Neural cell (in vitro differentiated cells): ENCODE data around the gene ZP4. TPM values are rescaled to one million over a fixed set of nuclear protein-coding genes. Genes with fewer than 3 reads are reported as not detected.

ENCODE experiments used
- H2AFZ ChIP-seq: fragments of 200-600, 300-800 bp; sonication (generic), shearing (Covaris generic); 2 replicates; pipeline ENCODE4 v1.6.0; 2014; ENCODE audit warnings: low read depth, mild to moderate bottlenecking, antibody characterized with exemption, low read length, moderate library complexity
- H3F3A ChIP-seq: fragments of 200-600 bp; shearing (Covaris generic); 2 replicates; pipeline ENCODE4 v1.6.1; 2016; ENCODE audit warnings: mild to moderate bottlenecking, moderate library complexity, mixed read lengths, antibody characterized with exemption, low read length; ENCODE audit not compliant: insufficient read depth, poor library complexity, severe bottlenecking
- H3K27ac ChIP-seq: fragments of 200-600, 300-800 bp; sonication (generic), shearing (Covaris generic); 2 replicates; pipeline ENCODE4 v1.5.1; 2014; ENCODE audit warnings: mild to moderate bottlenecking, low read length, moderate library complexity
- H3K27me3 ChIP-seq: fragments of 300-800, 200-600 bp; sonication (generic), shearing (Covaris generic); 2 replicates; pipeline ENCODE4 v1.6.0; 2014; ENCODE audit warnings: mild to moderate bottlenecking, low read depth, low read length, moderate library complexity; ENCODE audit not compliant: insufficient read depth
- H3K36me3 ChIP-seq: fragments of 300-800, 200-600 bp; sonication (generic), shearing (Covaris generic); 2 replicates; pipeline ENCODE4 v1.5.1; 2014; ENCODE audit warnings: mild to moderate bottlenecking, antibody characterized with exemption, low read length, moderate library complexity; ENCODE audit not compliant: insufficient read depth
- H3K4me2 ChIP-seq: fragments of 300-800, 200-600 bp; sonication (generic), shearing (Covaris generic); 2 replicates; pipeline ENCODE4 v1.6.0; 2014; ENCODE audit warnings: mild to moderate bottlenecking, low read length
- H3K4me3 ChIP-seq: fragments of 300-800, 200-600 bp; sonication (generic), shearing (Covaris generic); 2 replicates; pipeline ENCODE4 v1.5.1; 2014; ENCODE audit warnings: mild to moderate bottlenecking, low read length, moderate library complexity
- H3K79me2 ChIP-seq: fragments of 200-600 bp; shearing (Covaris generic); replicated peaks from 2 replicates; pipeline ENCODE4 v1.6.0; 2014; ENCODE audit warnings: mild to moderate bottlenecking, low read length, moderate library complexity; ENCODE audit not compliant: insufficient read depth
- H3K9ac ChIP-seq: fragments of 300-800, 200-600 bp; sonication (generic), shearing (Covaris generic); 2 replicates; pipeline ENCODE4 v1.6.1; 2016; ENCODE audit warnings: mild to moderate bottlenecking, low read length, mixed read lengths
- H3K9me2 ChIP-seq: fragments of 200-600 bp; shearing (Covaris generic); 2 replicates; pipeline ENCODE4 v1.6.1; 2016; ENCODE audit warnings: mild to moderate bottlenecking, low read length, mixed read lengths; ENCODE audit not compliant: insufficient read depth
- H3K9me3 ChIP-seq: fragments of 200-600, 300-800 bp; sonication (generic), shearing (Covaris generic); 2 replicates; pipeline ENCODE4 v1.6.1; 2016; ENCODE audit warnings: mild to moderate bottlenecking, mixed run types, low read length, moderate library complexity, mixed read lengths
- H4K20me1 ChIP-seq: fragments of 200-600 bp; shearing (Covaris generic); 2 replicates; pipeline ENCODE4 v1.6.1; 2016; ENCODE audit warnings: mild to moderate bottlenecking, mixed run types; ENCODE audit not compliant: insufficient read depth
- EP300 ChIP-seq: fragments of 450-650 bp; conservative IDR thresholded peaks from 2 replicates; pipeline ENCODE4 v1.6.1; 2014; ENCODE audit warnings: antibody characterized with exemption, mild to moderate bottlenecking, moderate library complexity; ENCODE audit not compliant: poor library complexity, severe bottlenecking
- EZH2 ChIP-seq: fragments of 200-600, 300-800 bp; shearing (Covaris generic), sonication (generic); IDR thresholded peaks from 2 replicates; pipeline ENCODE4 v1.6.1; 2014; ENCODE audit warnings: antibody characterized with exemption, low read length, borderline replicate concordance, mild to moderate bottlenecking; ENCODE audit not compliant: insufficient read depth, poor library complexity, severe bottlenecking
- MXI1 ChIP-seq: fragments of 450-650 bp; conservative IDR thresholded peaks from 2 replicates; pipeline ENCODE4 v1.6.1; 2014; ENCODE audit warnings: antibody characterized with exemption, mild to moderate bottlenecking; ENCODE audit not compliant: poor library complexity, severe bottlenecking
- POLR2AphosphoS5 ChIP-seq: IDR thresholded peaks from 2 replicates; pipeline ENCODE4 v1.6.1; 2012
- RAD21 ChIP-seq: fragments of 450-650 bp; conservative IDR thresholded peaks from 2 replicates; pipeline ENCODE4 v1.6.1; 2014; ENCODE audit warnings: antibody characterized with exemption, mild to moderate bottlenecking, moderate library complexity
- SMC3 ChIP-seq: fragments of 450-650 bp; conservative IDR thresholded peaks from 2 replicates; pipeline ENCODE4 v1.6.1; 2014; ENCODE audit warnings: antibody characterized with exemption, mild to moderate bottlenecking, moderate library complexity; ENCODE audit not compliant: poor library complexity
- TAF1 ChIP-seq: IDR thresholded peaks from 2 replicates; pipeline ENCODE4 v1.6.1; 2012; ENCODE audit warnings: low read depth
- polyA minus RNA-seq: library from RNA; depleted of rRNA, polyadenylated mRNA; stranded (reverse); fragments of >200 nt; gene quantifications from 2 replicates; pipeline ENCODE4 v1.2.3, GENCODE V29; 2014
- polyA plus RNA-seq: library from polyadenylated mRNA; depleted of rRNA; stranded (reverse); fragments of >200 nt; gene quantifications from 2 replicates; pipeline ENCODE4 v1.2.3, GENCODE V29; 2014
- TF ChIP-seq, protein P1 (sequence below): fragments of 450-650 bp; IDR thresholded peaks from 2 replicates; pipeline ENCODE4 v1.5.1; 2014; ENCODE audit warnings: antibody characterized with exemption, mild to moderate bottlenecking, moderate library complexity; ENCODE audit not compliant: poor library complexity, severe bottlenecking
- TF ChIP-seq, protein P2 (sequence below): IDR thresholded peaks from 2 replicates; pipeline ENCODE4 v1.6.1; 2012; ENCODE audit warnings: borderline replicate concordance

ZP4 gene, protein sequence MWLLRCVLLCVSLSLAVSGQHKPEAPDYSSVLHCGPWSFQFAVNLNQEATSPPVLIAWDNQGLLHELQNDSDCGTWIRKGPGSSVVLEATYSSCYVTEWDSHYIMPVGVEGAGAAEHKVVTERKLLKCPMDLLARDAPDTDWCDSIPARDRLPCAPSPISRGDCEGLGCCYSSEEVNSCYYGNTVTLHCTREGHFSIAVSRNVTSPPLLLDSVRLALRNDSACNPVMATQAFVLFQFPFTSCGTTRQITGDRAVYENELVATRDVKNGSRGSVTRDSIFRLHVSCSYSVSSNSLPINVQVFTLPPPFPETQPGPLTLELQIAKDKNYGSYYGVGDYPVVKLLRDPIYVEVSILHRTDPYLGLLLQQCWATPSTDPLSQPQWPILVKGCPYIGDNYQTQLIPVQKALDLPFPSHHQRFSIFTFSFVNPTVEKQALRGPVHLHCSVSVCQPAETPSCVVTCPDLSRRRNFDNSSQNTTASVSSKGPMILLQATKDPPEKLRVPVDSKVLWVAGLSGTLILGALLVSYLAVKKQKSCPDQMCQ
- polyA plus RNA-seq (not detected in 2 replicates), polyA minus RNA-seq (not detected in 2 replicates)

DNA sequence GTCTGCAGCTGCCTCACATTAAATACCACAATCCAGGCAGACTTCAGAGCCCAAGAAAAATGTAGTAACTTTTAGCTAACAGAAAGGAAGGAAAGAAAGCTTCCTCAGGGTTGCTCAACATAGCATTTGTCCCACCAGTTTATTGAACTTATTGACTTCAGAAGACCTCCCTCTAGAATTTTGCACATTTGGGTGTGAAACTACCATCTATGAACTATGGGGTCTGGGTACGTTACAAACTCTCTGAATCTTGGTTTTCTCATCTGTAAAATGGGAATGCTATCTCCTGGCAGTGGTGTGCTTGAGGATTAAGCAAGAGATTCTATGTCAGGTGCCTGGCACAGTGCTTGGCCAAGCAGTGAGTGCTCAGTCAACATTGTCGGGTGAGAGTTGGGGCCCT is at the start of gene ZP4:
TSS of gene ZP4 (minus strand) at position 101 of the 400 bp plus-strand sequence. CDS start 287 bp downstream, outside the sequence.
- no peaks in the 10 kb centered on the region for H3K79me2 ChIP-seq
- no peaks in the 10 kb centered on the region for H3K36me3 ChIP-seq
- no peak within 1 kb of the TSS for H3K27ac ChIP-seq
- H4K20me1 ChIP-seq, result no peaks in the 10 kb centered on the region
- H3K9me3 ChIP-seq, result no peaks in the 10 kb centered on the region
- H2AFZ ChIP-seq, result no peak within 1 kb of the TSS
- no peak within 1 kb of the TSS for H3K4me2 ChIP-seq
- H3F3A ChIP-seq, result no peaks in the 10 kb centered on the region
- no peaks in the 10 kb centered on the region for H3K9me2 ChIP-seq
- H3K9ac ChIP-seq, result no peak within 1 kb of the TSS
- TF ChIP-seq MXI1, result no peak
- no peak for TF ChIP-seq SMC3
- TF ChIP-seq EZH2, result no peak
- TF ChIP-seq, protein P1, sequence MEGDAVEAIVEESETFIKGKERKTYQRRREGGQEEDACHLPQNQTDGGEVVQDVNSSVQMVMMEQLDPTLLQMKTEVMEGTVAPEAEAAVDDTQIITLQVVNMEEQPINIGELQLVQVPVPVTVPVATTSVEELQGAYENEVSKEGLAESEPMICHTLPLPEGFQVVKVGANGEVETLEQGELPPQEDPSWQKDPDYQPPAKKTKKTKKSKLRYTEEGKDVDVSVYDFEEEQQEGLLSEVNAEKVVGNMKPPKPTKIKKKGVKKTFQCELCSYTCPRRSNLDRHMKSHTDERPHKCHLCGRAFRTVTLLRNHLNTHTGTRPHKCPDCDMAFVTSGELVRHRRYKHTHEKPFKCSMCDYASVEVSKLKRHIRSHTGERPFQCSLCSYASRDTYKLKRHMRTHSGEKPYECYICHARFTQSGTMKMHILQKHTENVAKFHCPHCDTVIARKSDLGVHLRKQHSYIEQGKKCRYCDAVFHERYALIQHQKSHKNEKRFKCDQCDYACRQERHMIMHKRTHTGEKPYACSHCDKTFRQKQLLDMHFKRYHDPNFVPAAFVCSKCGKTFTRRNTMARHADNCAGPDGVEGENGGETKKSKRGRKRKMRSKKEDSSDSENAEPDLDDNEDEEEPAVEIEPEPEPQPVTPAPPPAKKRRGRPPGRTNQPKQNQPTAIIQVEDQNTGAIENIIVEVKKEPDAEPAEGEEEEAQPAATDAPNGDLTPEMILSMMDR, result no peak
- no peak for TF ChIP-seq POLR2AphosphoS5
- no peak for TF ChIP-seq TAF1
- TF ChIP-seq RAD21, result no peak
- no peak for TF ChIP-seq EP300
- TF ChIP-seq, protein P2, sequence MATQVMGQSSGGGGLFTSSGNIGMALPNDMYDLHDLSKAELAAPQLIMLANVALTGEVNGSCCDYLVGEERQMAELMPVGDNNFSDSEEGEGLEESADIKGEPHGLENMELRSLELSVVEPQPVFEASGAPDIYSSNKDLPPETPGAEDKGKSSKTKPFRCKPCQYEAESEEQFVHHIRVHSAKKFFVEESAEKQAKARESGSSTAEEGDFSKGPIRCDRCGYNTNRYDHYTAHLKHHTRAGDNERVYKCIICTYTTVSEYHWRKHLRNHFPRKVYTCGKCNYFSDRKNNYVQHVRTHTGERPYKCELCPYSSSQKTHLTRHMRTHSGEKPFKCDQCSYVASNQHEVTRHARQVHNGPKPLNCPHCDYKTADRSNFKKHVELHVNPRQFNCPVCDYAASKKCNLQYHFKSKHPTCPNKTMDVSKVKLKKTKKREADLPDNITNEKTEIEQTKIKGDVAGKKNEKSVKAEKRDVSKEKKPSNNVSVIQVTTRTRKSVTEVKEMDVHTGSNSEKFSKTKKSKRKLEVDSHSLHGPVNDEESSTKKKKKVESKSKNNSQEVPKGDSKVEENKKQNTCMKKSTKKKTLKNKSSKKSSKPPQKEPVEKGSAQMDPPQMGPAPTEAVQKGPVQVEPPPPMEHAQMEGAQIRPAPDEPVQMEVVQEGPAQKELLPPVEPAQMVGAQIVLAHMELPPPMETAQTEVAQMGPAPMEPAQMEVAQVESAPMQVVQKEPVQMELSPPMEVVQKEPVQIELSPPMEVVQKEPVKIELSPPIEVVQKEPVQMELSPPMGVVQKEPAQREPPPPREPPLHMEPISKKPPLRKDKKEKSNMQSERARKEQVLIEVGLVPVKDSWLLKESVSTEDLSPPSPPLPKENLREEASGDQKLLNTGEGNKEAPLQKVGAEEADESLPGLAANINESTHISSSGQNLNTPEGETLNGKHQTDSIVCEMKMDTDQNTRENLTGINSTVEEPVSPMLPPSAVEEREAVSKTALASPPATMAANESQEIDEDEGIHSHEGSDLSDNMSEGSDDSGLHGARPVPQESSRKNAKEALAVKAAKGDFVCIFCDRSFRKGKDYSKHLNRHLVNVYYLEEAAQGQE, result no peak
- H3K27me3 ChIP-seq, result no peaks in the 10 kb centered on the region
- no peak within 1 kb of the TSS for H3K4me3 ChIP-seq

DNA sequence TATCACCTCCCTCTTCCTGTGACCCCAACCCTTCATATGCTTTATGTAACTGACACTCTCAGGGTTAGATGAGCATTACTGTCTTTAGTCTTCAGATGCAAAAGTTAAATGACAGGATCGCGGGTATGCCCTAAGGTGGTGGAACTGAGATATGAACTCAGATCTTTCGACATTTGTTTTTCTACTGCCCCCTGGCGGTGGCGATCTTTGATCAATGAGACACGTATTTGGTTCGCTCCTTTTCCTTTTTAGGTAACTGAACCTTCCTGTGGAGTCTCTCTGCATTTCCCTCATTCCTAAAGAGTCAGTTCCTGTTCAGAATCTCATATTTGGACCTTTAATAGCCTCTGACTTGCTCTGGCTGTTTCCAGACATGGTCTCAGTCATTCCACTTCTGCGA is 47.8 kb upstream of the ZP4 start:
- Histone ChIP-seq H3K9ac (no peak overlapping the region), H3K27me3 (no peaks in the 10 kb centered on the region), H3K4me3 (no peak overlapping the region), H3K4me2 (no peak overlapping the region), H3K27ac (no peak overlapping the region), H4K20me1 (no peaks in the 10 kb centered on the region), H3F3A (no peaks in the 10 kb centered on the region), H3K9me2 (no peaks in the 10 kb centered on the region), H2AFZ (no peak overlapping the region), H3K79me2 (no peaks in the 10 kb centered on the region), H3K9me3 (no peaks in the 10 kb centered on the region), H3K36me3 (no peaks in the 10 kb centered on the region)
- TF ChIP-seq, protein P1, result no peak
- TF ChIP-seq EP300 (no peak), SMC3 (no peak), EZH2 (no peak), POLR2AphosphoS5 (no peak), RAD21 (no peak), MXI1 (no peak), TAF1 (no peak)
- TF ChIP-seq, protein P2, result no peak
